HG03108 (cell line): ENCODE data around the gene MUSK.

ENCODE experiments used
- ATAC-seq: cut with Tn5 transposase; IDR thresholded peaks from one replicate; pipeline ENCODE4 v1.9.1; 2021; ENCODE audit warnings: moderate library complexity; ENCODE audit not compliant: unreplicated experiment

Gene MUSK

DNA sequence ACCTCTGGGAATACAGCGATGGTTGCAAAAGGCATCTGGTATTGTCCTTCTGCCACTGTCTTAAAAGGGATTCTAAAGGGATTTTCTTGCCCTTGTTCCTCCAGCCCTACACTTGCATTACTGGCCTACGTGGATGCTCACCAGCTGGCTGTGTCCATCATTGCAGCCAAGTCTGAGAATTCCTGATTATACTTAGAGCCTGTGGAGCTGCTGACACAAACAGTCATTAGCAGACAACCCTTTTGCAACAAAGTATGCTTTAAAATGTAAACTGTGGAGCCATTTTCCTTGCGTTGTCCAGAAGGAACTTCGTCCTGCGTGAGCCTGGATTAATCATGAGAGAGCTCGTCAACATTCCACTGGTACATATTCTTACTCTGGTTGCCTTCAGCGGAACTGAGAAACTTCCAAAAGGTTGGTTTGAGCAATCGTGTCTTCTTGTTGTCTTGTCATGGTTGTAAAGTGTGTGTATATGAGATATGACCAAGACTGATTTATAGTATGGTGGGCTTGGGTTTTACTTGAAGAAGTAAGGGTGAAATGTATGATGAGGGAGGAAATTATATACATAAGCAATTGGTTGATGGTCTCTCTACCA, at the start of gene MUSK:
Gene MUSK (plus strand): TSS at position 222 of the 598 bp plus-strand sequence. CDS start 114 bp downstream, at position 336.
- ATAC-seq = no peak

DNA sequence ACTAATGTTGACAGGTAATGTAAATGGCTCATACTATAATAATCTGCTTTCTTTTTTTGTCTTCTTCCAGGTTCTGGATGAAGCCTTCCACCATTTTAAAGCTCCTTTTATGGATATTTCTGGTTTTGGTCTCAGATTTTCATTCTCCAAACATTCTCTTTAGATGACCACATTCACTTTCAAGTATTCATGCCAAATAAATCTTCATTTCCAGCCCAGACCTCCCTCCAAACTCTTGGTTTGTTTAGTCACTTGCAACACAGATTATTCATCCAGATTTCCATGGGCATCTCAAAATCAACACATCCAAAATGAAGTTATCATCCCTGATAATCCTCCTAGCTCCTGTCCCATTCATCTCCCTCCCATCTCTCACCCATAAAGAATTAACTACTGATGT, 48.8 kb upstream of the MUSK start:
- ATAC-seq = no peak

DNA sequence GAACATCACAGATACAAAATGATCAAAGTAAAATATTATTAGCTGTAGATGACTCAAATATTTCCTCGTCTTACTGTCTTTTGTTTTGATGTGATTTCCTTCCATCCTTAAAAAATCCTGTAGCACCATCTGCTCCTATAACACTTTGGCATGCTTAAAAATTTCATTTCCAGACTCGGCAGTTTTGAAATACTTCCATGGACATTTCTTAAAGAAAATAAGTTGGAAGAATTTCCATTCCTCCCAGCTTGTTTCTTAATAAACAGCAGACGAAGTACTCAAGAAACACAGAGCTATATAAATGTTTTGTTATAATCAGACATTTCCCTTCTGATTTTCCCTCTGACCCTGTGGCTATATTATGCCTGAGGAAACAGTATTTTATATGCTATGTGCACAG, 47.9 kb upstream of the MUSK start:
- no peak for ATAC-seq

DNA sequence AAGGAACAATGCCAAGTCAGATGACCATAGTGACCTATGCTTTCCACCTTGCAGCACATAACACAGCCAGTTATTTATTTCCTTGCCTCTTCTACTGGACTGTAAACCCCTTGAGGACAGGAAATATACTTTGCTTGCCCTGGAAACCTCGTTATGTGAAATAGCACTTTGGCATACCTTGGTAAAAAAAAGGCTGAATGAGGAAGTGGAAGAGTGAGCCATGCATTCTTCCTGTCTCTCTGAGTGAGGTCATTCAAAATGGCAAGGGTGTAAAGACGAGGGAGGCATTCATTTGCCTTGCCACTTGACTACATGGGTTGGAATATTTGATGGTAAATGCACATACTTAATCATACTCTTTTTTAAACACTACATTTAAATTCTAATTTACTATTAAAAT, 46.2 kb upstream of the MUSK start:
- no peak for ATAC-seq

DNA sequence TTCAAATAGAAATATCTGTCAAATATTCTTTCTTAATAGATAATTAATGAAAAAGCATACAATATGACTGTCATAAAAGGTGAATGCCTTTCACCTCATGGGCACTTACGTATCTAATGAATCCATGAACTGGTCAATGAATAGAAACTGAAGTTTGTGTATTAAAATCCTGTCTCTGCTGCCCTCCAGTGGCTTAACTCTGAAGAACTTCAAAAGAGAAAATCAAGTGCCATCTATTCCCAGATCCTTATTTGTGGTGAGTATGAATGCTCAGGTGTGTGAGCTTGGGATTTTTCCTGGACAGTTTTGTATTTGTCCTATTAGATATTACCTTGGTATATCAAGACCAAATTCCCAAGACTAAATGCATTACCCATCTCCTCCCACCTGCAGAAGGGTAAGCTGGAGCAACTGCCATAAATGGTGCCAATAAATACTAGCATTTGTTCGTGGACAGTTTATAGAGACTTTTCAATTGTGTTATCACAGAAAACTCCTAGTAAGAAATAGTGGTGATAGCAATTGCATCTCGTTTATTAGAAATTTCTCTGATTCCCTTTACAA, 45.0 kb upstream of the MUSK start:
- no peak for ATAC-seq

DNA sequence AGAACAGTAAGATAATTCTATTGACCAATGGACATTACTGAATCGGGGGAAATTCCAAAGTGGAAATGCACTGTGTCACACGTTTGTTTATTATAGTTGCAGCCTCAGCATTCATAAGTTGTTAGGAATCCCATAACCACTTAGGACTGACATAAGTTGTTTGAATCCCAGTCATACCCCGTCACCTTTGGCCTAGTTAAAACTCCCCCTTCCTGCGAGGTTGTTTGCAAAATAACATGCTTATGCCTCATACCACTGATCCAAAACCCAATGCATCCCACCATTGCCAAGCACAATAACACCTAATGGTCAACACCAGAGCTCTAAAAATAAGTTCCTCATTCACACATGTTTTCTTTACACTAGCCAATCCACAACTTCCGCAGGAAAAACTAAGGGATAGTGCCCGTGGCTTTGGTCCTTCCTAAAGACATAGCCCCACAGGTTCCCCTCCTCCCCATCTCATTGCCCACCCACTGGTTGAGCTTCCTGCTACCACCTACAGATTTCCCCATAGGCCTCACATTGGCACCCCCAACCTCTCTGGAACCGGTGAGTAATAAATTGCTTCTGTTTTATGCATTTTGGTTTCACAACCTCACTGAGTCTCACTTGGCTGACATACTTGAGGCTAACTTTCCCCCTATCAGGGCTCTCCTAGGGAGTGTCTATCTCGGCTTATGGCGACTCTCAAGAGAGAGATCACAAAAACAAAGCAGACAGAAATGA, 42.3 kb upstream of the MUSK start:
- ATAC-seq = peak; percentile 79

DNA sequence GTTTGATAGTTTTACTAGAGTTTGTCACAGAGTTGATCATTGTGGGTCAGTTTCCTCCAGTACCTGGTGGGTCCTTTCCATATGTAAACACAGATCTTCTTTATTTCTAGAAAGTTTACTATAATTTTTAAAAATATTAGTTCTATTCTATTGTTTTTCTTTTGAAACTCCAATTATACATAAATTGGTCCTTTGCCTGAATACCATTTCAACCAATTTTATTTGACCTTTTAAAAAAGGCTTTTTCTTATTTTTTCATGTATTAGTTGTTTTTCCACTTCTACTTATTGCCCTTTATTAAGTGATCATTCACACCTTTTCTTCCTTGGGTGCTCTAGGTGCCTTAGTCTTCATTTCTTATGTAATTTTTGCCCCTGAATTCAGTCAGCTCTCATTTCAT, 33.0 kb upstream of the MUSK start:
- ATAC-seq = no peak

DNA sequence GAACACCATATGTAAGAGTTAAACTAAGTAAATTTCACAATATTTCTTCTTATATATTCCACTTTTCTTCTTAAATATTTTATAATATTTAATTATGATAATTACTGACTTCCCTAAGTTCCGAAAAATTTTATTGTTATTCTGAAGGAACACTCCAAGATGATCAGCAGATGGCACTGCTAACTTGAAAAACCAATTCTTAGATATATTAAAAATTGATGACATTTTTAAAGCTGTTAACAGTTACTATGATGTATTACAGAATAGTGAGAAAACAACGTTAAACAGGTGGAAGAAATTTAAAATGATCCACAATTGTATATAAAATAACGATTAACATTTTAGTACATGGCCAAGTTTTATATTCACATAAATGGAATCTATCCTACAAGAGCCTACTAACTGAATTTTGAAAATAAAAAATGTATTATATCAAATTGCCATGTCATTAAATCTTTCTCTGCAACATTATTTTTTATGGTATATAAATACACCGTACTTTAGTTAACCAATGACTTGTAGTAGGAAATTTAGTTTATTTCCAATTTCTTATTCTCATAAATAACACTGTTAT, 30.1 kb upstream of the MUSK start:
- ATAC-seq = no peak

DNA sequence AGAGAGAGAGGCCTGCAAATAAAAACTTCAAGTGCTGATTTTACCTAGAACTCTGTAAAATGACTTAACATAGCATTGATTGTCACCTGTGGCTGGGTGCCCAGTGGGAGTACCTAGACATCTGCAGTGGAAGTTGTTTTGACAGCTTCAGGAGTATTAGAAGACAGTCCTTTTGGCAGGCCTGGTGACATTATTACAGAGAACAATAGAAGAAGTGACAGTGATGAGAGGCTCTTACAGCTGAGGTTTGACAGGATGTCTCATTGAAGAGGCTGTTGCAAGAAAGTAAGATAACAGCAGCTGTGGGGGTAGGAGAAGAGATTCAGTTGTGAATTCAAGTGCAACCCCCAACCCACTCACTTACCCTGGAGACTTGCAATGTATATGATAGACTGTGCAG, 27.9 kb upstream of the MUSK start:
- ATAC-seq = no peak

DNA sequence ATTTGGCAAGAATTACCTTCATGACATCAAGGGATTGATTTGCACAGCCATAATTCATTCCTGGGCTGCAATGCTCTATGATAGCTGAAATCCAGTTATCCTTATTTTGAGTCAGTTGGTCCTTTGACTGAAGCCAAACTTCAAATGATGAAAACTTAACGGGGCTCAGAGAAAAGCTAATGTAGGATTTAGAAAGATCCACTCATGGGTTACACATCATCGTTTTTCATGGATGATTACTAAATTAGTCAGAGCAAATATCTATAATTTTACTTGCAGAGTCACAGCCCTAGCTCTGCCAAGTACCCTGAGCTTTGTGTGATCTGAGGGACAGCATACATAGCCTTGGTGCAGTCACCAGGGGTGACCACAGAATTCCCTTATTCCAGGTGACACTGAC, 27.3 kb upstream of the MUSK start:
- ATAC-seq = no peak

DNA sequence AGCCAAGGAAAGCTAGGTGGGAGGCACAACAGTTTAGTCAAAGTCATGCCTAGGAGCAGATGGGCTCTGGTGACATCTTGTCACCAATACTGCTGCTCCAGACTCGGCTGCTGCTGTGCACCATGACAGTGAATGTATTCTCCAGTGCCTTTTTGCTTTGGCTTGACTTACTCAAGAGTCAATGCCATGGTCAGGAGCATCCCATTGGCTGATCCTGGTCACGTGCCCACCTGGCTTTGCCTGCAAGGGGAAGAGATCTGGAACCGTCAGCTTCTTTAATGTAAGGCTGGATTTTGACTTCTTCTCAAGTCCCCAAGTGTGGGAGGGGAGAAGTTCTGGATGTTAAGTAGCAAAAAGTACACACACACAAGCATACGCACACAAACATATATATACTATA, 19.9 kb upstream of the MUSK start:
- no peak for ATAC-seq

DNA sequence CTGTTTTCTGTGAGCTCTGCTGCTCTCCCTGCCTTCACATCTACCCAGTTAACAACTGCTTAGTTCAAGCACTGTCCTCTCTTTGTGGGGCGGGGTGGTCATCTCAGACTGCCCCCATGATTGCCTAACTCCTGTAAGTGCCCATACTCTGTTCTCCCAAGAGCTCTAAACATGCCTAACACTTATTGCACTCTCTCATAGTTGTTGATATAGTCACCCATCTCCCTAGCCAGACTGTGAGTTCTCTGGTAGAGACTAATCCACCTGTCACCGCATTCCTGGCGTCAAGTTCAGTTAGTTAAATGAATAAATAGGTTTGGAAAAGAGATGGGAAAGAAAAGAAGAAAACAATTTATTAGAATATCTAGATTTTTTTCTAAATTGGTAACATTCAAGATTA, 18.3 kb upstream of the MUSK start:
- no peak for ATAC-seq

DNA sequence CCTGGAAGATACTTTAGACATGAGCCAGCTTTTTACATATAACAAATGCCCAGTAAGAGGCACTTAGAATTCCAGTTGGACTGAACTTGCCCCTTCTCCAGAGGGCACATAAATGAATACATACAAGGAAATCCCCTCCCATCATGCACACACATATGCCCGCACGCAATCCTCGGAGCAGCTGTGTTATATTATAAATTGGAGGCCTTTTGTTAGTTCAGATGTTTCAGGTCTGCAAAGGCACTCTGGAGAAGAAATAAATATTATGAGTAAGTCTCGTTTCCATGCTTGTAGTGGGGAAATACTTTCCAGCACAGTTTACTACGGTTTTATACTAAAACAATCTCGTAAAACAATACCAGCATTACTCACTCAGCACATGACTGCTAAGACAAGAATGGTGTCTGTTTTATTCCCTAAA, 17.6 kb upstream of the MUSK start:
- ATAC-seq = no peak

DNA sequence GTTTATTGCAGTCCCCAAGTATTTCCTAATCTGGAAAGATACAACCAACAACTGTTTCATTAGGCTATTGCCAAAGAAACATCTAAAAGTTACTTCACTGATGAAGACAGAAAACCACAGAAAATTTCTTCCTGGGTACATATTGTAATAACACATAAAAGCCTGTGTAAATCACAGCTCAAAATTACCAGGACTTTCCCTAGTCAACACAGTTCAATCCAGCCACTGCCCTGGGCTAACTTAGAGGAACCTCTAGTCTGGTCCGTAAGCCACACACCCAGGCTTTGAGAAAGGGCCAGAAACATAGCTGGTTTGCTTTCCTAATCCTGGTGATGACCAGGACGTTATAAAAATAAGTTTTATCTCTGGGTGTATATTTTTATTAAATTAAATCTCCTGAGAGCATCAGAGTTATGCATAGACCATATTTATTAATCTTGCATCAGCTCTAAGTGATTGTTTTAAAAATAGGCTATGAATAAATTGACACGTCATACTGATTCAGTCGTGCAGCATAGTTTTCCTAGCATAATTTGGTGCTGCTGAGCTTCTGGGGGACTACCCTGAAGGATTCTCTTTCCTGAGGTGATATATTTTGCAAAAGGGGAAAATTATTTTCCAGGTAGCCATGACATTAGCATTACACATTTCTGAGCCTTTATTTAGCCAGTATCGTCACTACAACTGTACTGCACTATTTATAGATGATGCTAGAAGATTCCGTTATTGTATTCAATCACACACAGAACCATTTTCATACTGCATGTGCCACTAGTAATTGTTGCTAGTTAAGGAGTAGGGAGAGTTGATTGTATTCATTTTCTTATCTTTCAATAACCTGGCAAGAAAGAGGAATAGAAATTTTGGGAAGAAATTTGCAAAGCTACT, 12.6 kb upstream of the MUSK start:
- ATAC-seq = no peak

DNA sequence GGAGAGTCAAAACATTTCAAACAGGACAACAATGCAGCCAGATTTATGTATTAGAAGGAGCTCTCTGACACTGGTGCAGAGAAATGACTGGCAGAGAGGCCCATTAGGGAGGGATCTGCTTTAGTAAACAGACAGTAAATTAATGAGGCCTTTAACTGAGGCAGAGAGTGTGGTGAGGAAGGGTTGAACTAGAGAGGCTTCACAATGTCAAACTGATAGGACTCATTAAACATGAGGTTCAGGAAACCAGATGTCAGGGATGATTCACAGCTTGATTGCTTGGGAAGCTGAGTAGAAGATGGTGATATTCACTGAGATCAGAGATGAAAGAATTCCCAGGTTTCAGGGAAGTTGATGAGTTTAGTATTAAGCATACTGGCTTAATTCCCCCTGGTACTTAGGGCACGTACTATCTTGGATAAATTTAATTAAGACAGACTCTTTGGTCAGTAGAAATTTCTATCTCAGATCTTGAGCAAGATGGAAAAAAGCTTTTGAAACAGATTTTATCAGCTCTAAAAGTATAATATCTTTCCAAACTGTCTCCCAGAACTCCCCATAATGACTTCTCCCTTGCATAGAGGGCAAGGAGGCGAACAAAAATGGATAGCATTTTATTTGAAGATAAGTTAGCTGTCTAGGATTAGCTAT, 8.6 kb upstream of the MUSK start:
- ATAC-seq = no peak

DNA sequence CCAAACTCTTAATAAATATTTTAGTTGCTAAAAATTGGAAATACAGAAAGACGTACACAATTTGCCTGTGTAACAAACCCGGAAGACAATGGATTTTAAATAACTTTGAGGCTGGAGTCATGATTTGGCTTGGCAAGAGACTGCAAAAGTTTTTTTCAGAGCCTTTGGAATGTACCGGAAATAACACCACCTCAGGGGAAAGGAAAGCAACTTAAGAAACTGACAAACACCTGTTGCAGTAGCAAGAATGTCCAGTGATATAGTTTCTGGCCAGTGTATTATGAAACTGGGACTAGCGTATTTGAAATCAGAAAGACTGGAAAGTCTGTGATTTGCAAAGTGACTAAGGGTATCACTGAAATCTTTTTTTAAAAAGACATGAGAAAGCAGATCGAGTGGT, 842 bp downstream of the MUSK start:
- ATAC-seq = no peak

DNA sequence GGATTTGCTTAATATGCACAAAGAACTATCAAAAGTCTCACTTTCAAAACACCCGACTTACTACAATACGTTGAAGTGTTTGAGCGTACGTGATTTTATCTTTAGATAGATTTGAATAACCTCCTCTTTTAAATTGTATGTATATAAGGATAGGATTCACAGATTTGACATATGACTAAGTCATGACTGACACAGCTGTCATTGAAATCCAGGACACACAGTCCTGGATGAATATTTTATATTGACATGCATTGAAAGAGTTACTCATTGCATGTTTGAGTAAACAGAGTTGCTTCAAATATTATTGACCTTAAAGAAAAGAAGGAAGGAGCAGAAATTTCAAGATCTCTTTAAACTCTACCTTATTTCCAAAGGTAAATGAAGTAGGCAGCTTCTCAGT, 3.3 kb downstream of the MUSK start:
- ATAC-seq = no peak

DNA sequence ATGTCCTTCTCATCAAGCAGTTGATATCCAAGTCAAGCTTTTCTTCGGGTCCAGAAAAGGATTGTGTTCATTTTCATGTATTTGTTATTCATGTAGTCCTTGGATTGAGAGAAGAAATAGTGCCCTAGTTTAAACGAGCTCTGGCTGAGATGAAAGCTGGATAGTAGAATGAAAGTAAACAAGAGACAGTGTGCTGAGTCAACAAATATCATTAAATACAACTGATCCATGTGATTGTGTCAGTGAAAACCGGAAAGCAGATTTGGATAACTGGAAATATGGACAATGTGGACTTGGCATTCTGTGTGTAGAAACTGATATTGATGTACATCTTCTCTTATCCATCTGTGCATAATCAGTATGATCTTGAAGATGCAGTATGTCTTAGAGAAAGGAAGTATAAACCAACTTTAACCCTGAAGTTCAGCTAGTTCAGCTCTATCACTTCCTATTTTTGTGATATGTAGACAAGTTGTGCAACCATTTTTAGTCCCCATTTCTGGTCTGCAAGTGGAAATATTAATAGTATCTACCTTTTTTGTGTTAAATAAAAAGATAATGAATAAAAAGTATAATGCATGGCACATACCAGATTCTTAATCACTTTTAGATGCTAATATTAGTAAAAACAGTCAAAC, 4.4 kb downstream of the MUSK start:
- no peak for ATAC-seq

DNA sequence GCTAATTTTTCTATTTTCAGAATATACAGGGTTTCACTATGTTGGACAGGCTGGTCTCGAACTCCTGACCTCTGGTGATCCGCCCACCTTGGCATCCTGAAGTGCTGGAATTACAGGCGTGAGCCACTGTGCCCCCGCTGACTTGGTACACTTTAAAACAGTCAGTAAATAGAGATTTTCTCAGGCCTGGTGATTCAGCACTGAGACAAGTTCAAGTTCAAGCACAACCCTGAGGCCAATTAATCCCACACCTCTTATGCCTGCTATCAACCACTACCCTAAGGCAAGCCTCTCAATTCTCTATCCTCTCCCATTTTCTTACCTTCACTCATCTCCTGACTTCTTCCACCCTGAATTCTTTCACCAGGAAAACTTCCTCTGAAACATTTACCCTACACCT, 18.9 kb downstream of the MUSK start:
- no peak for ATAC-seq

DNA sequence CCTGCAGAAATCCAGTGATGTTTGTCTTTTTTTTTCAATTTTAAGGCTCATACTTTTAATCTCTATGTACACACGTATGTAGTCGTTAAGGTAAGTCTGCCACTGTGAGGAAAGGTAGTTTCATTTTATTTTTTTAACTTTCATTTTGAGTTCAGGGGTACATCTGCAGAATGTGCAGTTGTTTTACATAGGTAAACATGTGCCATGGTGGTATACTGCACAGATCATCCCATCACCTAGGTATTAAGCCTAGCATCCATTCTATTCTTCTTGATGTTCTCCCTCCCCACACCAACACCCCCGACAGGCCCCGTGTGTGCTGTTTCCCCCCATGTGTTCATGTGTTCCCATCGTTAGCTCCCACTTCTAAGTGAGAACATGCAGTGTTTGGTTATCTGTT, 19.7 kb downstream of the MUSK start:
- ATAC-seq = no peak
